Measurements from ENCODE around the gene INPP5D.

DNA sequence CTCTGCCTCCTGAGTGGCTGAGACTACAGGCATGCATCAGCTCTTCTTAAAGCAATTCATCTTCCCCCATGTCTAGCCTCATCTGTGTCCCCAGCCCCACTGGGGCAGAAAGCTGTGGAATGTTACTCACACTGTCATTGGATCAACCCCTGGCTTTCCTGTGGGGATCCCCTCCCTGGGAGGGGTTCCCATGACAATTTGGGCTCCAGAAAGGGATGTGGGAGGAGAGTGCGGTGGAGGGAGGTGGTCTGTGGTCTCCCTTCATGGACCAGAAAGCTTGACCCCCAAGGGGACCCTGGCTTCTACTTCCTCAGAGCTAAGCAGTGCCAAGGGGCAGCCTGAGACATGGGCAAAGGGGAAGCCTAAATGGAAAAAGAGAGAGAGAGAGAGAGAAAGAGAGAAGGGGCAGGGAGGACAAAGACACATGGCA, 48.4 kb upstream of the INPP5D start:
- no peak for TF ChIP-seq POLR2A (IDR thresholded peaks at IDR 0.05)
- TF ChIP-seq, protein P1, sequence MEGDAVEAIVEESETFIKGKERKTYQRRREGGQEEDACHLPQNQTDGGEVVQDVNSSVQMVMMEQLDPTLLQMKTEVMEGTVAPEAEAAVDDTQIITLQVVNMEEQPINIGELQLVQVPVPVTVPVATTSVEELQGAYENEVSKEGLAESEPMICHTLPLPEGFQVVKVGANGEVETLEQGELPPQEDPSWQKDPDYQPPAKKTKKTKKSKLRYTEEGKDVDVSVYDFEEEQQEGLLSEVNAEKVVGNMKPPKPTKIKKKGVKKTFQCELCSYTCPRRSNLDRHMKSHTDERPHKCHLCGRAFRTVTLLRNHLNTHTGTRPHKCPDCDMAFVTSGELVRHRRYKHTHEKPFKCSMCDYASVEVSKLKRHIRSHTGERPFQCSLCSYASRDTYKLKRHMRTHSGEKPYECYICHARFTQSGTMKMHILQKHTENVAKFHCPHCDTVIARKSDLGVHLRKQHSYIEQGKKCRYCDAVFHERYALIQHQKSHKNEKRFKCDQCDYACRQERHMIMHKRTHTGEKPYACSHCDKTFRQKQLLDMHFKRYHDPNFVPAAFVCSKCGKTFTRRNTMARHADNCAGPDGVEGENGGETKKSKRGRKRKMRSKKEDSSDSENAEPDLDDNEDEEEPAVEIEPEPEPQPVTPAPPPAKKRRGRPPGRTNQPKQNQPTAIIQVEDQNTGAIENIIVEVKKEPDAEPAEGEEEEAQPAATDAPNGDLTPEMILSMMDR (IDR thresholded peaks at IDR 0.05) = no peak
